ENCODE measurements around the gene VPS33A. TPM values are rescaled to one million over a fixed set of nuclear protein-coding genes. Genes with fewer than 3 reads are reported as not detected.
"Not testable (repeated sequence)": the region's sequence is repeated elsewhere in the genome, so short reads cannot be mapped to it uniquely, and the experiment has no call there.

VPS33A gene
- total and polyA plus RNA-seq, 8 donors = 4.2 to 12.0 (median 6.6) TPM

GRCh38 chr12:122265886-122266229, 436 bp downstream of the VPS33A start:
- peak; percentile 26 to 72 (median 56) for ATAC-seq
- Histone ChIP-seq H3K27ac (peak overlapping the region; percentile 82 to 90 (median 84)), H3K36me3 (peaks cover 0 to 18% (median 6%) of the 10 kb centered on the region in 3 donors), H3K4me1 (peaks cover 0 to 8% (median 0%) of the 10 kb centered on the region in 3 donors), H3K4me3 (peak overlapping the region; percentile 56 to 92 (median 76)), H3K9me3 (no peaks in the 10 kb centered on the region), H3K27me3 (no peaks in the 10 kb centered on the region)
- peak in 1 of 6 donors; percentile 49 for DNase-seq
- FAIRE-seq = no peak
- TF ChIP-seq CTCF (IDR thresholded peaks at IDR 0.05) = no peak
- WGBS, 2 donors = 0 to 1% methylated on average over 17 of the region's 17 CpGs
- intact Hi-C loops (cut with DNase I) = no loop called here

GRCh38 chr12:122265476-122265875, 818 bp downstream of the VPS33A start:
- Histone ChIP-seq H3K4me3 (peak overlapping the region; percentile 56 to 92 (median 76)), H3K9me3 (no peaks in the 10 kb centered on the region), H3K27me3 (no peaks in the 10 kb centered on the region), H3K4me1 (peaks cover 0 to 8% (median 0%) of the 10 kb centered on the region in 3 donors), H3K36me3 (peaks cover 0 to 22% (median 10%) of the 10 kb centered on the region in 3 donors), H3K27ac (peak overlapping the region in 3 of 4 donors; percentile 82 to 90 (median 87))
- no peak for ATAC-seq
- no peak for FAIRE-seq
- no peak for DNase-seq
- TF ChIP-seq CTCF (IDR thresholded peaks at IDR 0.05) = no peak
- intact Hi-C loops (cut with DNase I) = no loop called here
- WGBS, 2 donors = 7 to 19% methylated on average over 1 of the region's 1 CpG

GRCh38 chr12:122260735-122261134, 5.6 kb downstream of the VPS33A start:
- peaks cover 4 to 41% (median 11%) of the 10 kb centered on the region in 3 donors for H3K36me3 ChIP-seq
- H3K9me3 ChIP-seq; H3K4me1 ChIP-seq; ATAC-seq; intact Hi-C loops (cut with DNase I); FAIRE-seq; H3K27ac ChIP-seq; DNase-seq; H3K27me3 ChIP-seq; H3K4me3 ChIP-seq: not testable (repeated sequence)
- 90 to 99% methylated on average over 13 to 14 of the region's 14 CpGs for WGBS, 2 donors

GRCh38 chr12:122258939-122259338, 7.4 kb downstream of the VPS33A start:
- peaks cover 4 to 41% (median 11%) of the 10 kb centered on the region in 3 donors for H3K36me3 ChIP-seq
- WGBS, 2 donors = 92 to 94% methylated on average over 3 to 4 of the region's 4 CpGs

GRCh38 chr12:122258462-122258861, 7.8 kb downstream of the VPS33A start:
- DNase-seq; H3K4me3 ChIP-seq; H3K9me3 ChIP-seq; H3K27me3 ChIP-seq; FAIRE-seq; ATAC-seq; H3K4me1 ChIP-seq; H3K27ac ChIP-seq; intact Hi-C loops (cut with DNase I): not testable (repeated sequence)
- peaks cover 4 to 41% (median 11%) of the 10 kb centered on the region in 3 donors for H3K36me3 ChIP-seq
- WGBS, 2 donors = 93 to 100% methylated on average over 4 of the region's 4 CpGs

More at GRCh38 chr12:122258939-122259338, 7.4 kb downstream of the VPS33A start:
- H3K27me3 ChIP-seq; intact Hi-C loops (cut with DNase I); H3K4me1 ChIP-seq; FAIRE-seq; H3K27ac ChIP-seq; ATAC-seq; H3K9me3 ChIP-seq; H3K4me3 ChIP-seq; DNase-seq: not testable (repeated sequence)

GRCh38 chr12:122250536-122250935, 15.8 kb downstream of the VPS33A start:
- Histone ChIP-seq H3K4me1 (no peaks in the 10 kb centered on the region), H3K27ac (no peak overlapping the region), H3K36me3 (peaks cover 0 to 9% (median 0%) of the 10 kb centered on the region in 3 donors), H3K9me3 (no peaks in the 10 kb centered on the region), H3K27me3 (no peaks in the 10 kb centered on the region), H3K4me3 (no peak overlapping the region)
- no peak for TF ChIP-seq CTCF (IDR thresholded peaks at IDR 0.05)
- ATAC-seq = peak in 2 of 4 donors; percentile 40 to 47
- DNase-seq = no peak
- intact Hi-C loops (cut with DNase I) = no loop called here
- 89 to 94% methylated on average over 8 of the region's 8 CpGs for WGBS, 2 donors
- no peak for FAIRE-seq
